Caco-2 (cell line): Measurements from ENCODE around the gene GSS. TPM values are rescaled to one million over a fixed set of nuclear protein-coding genes. Genes with fewer than 3 reads are reported as not detected.

ENCODE experiments used
- BruUV-seq: library from RNA; stranded (reverse); fragments of 400-500 nt; replicated peaks from 2 replicates; lab custom pipeline; 2021; lab: Mats Ljungman, UMichigan
- CTCF ChIA-PET: fragments of 300-600 bp; sonication (Branson Sonifier 250); formaldehyde crosslinking; loops from one replicate; lab custom pipeline; 2022; ENCODE audit warnings: antibody characterized with exemption; lab: Charles Lee
- POLR2A ChIA-PET: fragments of 300-600 bp; sonication (Branson Sonifier 250); formaldehyde crosslinking; loops from one replicate; lab custom pipeline; 2022; ENCODE audit warnings: antibody characterized with exemption; lab: Charles Lee
- DNase-seq, 2 experiments: peaks; one replicate each; pipeline versions ENCODE4 v3.0.0 to v3.0.0-alpha.2; 2020 to 2022
- H3K27me3 ChIP-seq: replicated peaks from 2 replicates; pipeline ENCODE4 v1.6.0; 2011; ENCODE audit warnings: low read length; ENCODE audit not compliant: control insufficient read depth, insufficient read depth
- H3K36me3 ChIP-seq: 2 replicates; pipeline ENCODE4 v1.5.1; 2011; ENCODE audit warnings: low read length; ENCODE audit not compliant: control insufficient read depth, insufficient read depth
- H3K4me1 ChIP-seq: fragments of 250-450 bp; sonication (Bioruptor Pico); 2 replicates; pipeline ENCODE4 v1.5.1; 2020; ENCODE audit warnings: mild to moderate bottlenecking
- H3K4me3 ChIP-seq: 2 replicates; pipeline ENCODE4 v1.5.1; 2011; ENCODE audit warnings: low read depth, mild to moderate bottlenecking, control low read depth, low read length
- H3K9me3 ChIP-seq: fragments of 250-450 bp; sonication (Bioruptor Pico); 2 replicates; pipeline ENCODE4 v1.5.1; 2020; ENCODE audit warnings: mild to moderate bottlenecking, moderate library complexity
- H3K27ac Mint-ChIP-seq: one replicate; pipeline ENCODE4 v1.8.0; 2022; ENCODE audit warnings: mixed read lengths; ENCODE audit not compliant: unreplicated experiment
- H3K27me3 Mint-ChIP-seq: one replicate; pipeline ENCODE4 v1.8.0; 2022; ENCODE audit warnings: mixed read lengths; ENCODE audit not compliant: insufficient read depth, unreplicated experiment
- H3K36me3 Mint-ChIP-seq: one replicate; pipeline ENCODE4 v1.8.0; 2022; ENCODE audit warnings: mild to moderate bottlenecking, mixed read lengths; ENCODE audit not compliant: insufficient read depth, unreplicated experiment
- H3K4me1 Mint-ChIP-seq: one replicate; pipeline ENCODE4 v1.8.0; 2022; ENCODE audit warnings: low read depth, mixed read lengths; ENCODE audit not compliant: unreplicated experiment
- H3K4me3 Mint-ChIP-seq: one replicate; pipeline ENCODE4 v1.8.0; 2022; ENCODE audit warnings: mild to moderate bottlenecking, moderate library complexity, mixed read lengths; ENCODE audit not compliant: unreplicated experiment
- H3K9me3 Mint-ChIP-seq: one replicate; pipeline ENCODE4 v1.8.0; 2022; ENCODE audit warnings: mixed read lengths; ENCODE audit not compliant: unreplicated experiment
- CTCF ChIP-seq, 2 experiments: fragments of 200-600 bp in 1 of 2; IDR thresholded peaks; 1 replicate in 1 of 2; 2 replicates in 1 of 2; pipeline versions ENCODE4 v1.5.1 to v1.8.0; 2011 to 2022; ENCODE audit warnings: antibody characterized with exemption in 1 of 2, control low read depth in 1 of 2, inconsistent platforms in 1 of 2, low read depth in 1 of 2, low read length in 1 of 2, mild to moderate bottlenecking in 1 of 2, moderate library complexity in 1 of 2; ENCODE audit not compliant: insufficient read depth in 1 of 2, severe bottlenecking in 1 of 2, unreplicated experiment in 1 of 2
- intact Hi-C: fragments of 100-400 bp; cut with micrococcal nuclease; formaldehyde crosslinking; loops from one replicate; pipeline ENCODE4 v1.10.0; 2022; ENCODE audit not compliant: unreplicated experiment
- total RNA-seq: library from RNA; stranded (reverse); gene quantifications from 2 replicates; pipeline ENCODE4 v1.2.3, GENCODE V29; 2022

GSS gene
- total RNA-seq, 1 experiment from 2014 or later: 138 TPM

- Mint-ChIP-seq H3K4me1 (no peaks in the 10 kb centered on the region), H3K4me3 (no peak overlapping the region), H3K36me3 (peaks cover 95% of the 10 kb centered on the region), H3K9me3 (no peaks in the 10 kb centered on the region), H3K27ac (peak overlapping the region; percentile 42), H3K27me3 (no peaks in the 10 kb centered on the region)
- Histone ChIP-seq H3K4me3 (no peak overlapping the region), H3K27me3 (no peaks in the 10 kb centered on the region), H3K4me1 (no peaks in the 10 kb centered on the region), H3K9me3 (no peaks in the 10 kb centered on the region), H3K36me3 (peaks cover 24% of the 10 kb centered on the region)
- no peak for TF ChIP-seq CTCF (IDR thresholded peaks at IDR 0.05; ENCODE audit: insufficient read depth in 1 of 2, low read depth in 1 of 2, low read length in 1 of 2, severe bottlenecking in 1 of 2, unreplicated experiment in 1 of 2)
- ChIA-PET CTCF (interaction anchor here (0.5 to 4.3 kb wide), 3 partner anchors 96 to 127 kb away, joined by 3 to 17 read pairs (median 5); no protein-coding TSS in a partner anchor), POLR2A (interaction anchor here (1.1 kb wide), 1 partner anchor 45 kb away, joined by 3 read pairs; the partner anchor contains the start of genes GSS and MYH7B)
- intact Hi-C loops: loop anchor here (5.0 kb wide), 1 partner anchor 129 kb away; the partner anchor contains the start of gene GGT7
- no TSS peak for BruUV-seq
- DNase-seq: peak; percentile 19 to 51
These were observed 45.5 kb upstream of the GSS start for GRCh38 chr20:35000922-35001595.

GRCh38 chr20:35000311-35000921 is 44.8 kb upstream of the GSS start:
- CTCF ChIA-PET: interaction anchor here (0.5 to 4.3 kb wide), 3 partner anchors 44 to 126 kb away, joined by 3 to 17 read pairs (median 5); no protein-coding TSS in a partner anchor
- Histone ChIP-seq H3K36me3 (peaks cover 24% of the 10 kb centered on the region), H3K4me3 (no peak overlapping the region), H3K4me1 (no peaks in the 10 kb centered on the region), H3K9me3 (no peaks in the 10 kb centered on the region), H3K27me3 (no peaks in the 10 kb centered on the region)
- POLR2A ChIA-PET: interaction anchor here (1.1 kb wide), 1 partner anchor 44 kb away, joined by 3 read pairs; the partner anchor contains the start of genes GSS and MYH7B
- H3K27ac Mint-ChIP-seq: peak overlapping the region; percentile 42
- peaks cover 93% of the 10 kb centered on the region for H3K36me3 Mint-ChIP-seq
- intact Hi-C loops: loop anchor here (5.0 kb wide), 1 partner anchor 128 kb away; the partner anchor contains the start of gene GGT7
- no TSS peak for BruUV-seq
- H3K27me3 Mint-ChIP-seq: no peaks in the 10 kb centered on the region
- no peaks in the 10 kb centered on the region for H3K4me1 Mint-ChIP-seq
- DNase-seq: peak in 1 of 2 experiments; percentile 46
- no peak overlapping the region for H3K4me3 Mint-ChIP-seq
- H3K9me3 Mint-ChIP-seq: no peaks in the 10 kb centered on the region
- TF ChIP-seq CTCF (IDR thresholded peaks at IDR 0.05; ENCODE audit: insufficient read depth in 1 of 2, low read depth in 1 of 2, low read length in 1 of 2, severe bottlenecking in 1 of 2, unreplicated experiment in 1 of 2): no peak

GRCh38 chr20:34999782-35000181 is 44.2 kb upstream of the GSS start:
- intact Hi-C loops: loop anchor here (5.0 kb wide), 1 partner anchor 127 kb away; the partner anchor contains the start of gene GGT7
- no peaks in the 10 kb centered on the region for H3K4me1 Mint-ChIP-seq
- Histone ChIP-seq H3K9me3 (no peaks in the 10 kb centered on the region), H3K27me3 (no peaks in the 10 kb centered on the region), H3K4me1 (no peaks in the 10 kb centered on the region), H3K36me3 (peaks cover 22% of the 10 kb centered on the region), H3K4me3 (no peak overlapping the region)
- POLR2A ChIA-PET: no interaction called here
- TF ChIP-seq CTCF (IDR thresholded peaks at IDR 0.05; ENCODE audit: insufficient read depth in 1 of 2, low read depth in 1 of 2, low read length in 1 of 2, severe bottlenecking in 1 of 2, unreplicated experiment in 1 of 2): no peak
- peak overlapping the region; percentile 27 for H3K27ac Mint-ChIP-seq
- peaks cover 86% of the 10 kb centered on the region for H3K36me3 Mint-ChIP-seq
- BruUV-seq: no TSS peak
- H3K9me3 Mint-ChIP-seq: no peaks in the 10 kb centered on the region
- no peak overlapping the region for H3K4me3 Mint-ChIP-seq
- CTCF ChIA-PET: interaction anchor here (0.5 to 4.3 kb wide), 5 partner anchors 44 to 1937 kb away, joined by 3 to 17 read pairs (median 5); no protein-coding TSS in a partner anchor
- DNase-seq: peak; percentile 14 to 56
- no peaks in the 10 kb centered on the region for H3K27me3 Mint-ChIP-seq
